ENCODE measurements around the gene SPACA7. TPM values are rescaled to one million over a fixed set of nuclear protein-coding genes. Genes with fewer than 3 reads are reported as not detected.

The SPACA7 gene
- total RNA-seq, 1 experiment from 2014 or later: not detected

DNA sequence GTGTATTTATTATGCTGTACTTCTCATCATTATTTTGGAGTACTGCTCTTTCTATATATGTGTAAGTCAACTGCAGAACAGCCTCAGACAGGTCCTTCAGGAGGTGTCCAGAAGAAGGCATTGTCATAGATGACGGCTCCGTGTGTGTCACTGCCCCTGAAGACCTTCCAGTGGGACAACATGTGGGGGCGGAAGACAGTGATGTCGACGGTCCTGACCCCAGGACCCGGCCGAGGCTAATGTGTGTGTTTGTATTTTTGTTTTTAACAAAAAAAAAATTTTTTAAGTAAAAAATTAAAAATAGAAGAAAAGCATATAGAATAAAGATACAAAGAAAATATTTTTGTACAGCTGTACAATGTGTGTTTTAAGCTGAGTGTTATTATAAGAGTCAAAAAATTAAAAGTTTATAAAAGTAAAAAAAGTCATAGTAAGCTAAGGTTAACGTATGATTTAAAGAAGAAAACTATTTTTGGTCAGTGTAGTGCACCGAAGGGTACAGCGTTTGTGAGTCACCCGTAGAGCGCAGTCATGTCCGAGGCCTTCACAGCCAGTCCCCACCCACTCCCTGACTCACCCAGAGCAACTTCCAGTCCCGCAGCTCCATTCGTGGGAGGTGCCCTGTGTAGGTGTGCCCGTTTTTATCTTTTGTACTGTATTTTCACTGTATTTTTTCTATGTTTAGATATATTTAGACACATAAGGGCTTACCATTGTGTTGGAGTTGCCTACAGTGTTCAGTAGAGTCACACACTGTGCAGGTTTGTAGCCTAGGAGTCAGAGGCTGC is 42.2 kb upstream of the SPACA7 start:
- intact Hi-C loops (cut with micrococcal nuclease): no loop called here
- Histone ChIP-seq H4K20me1 (ENCODE audit: low read length) (no peaks in the 10 kb centered on the region), H3K9me3 (ENCODE audit: low read length) (no peaks in the 10 kb centered on the region), H3K27ac (ENCODE audit: low read length) (no peak overlapping the region), H3K4me3 (ENCODE audit: low read length) (no peak overlapping the region), H2AFZ (ENCODE audit: low read length) (no peak overlapping the region), H3K9me2 (replicated peaks; ENCODE audit: low read length) (no peaks in the 10 kb centered on the region), H3K36me3 (ENCODE audit: low read depth, low read length) (no peaks in the 10 kb centered on the region), H3K27me3 (ENCODE audit: low read length) (peaks cover 30% of the 10 kb centered on the region), H3K9ac (ENCODE audit: low read length) (no peak overlapping the region), H3K79me2 (ENCODE audit: low read length) (no peaks in the 10 kb centered on the region), H3F3A (ENCODE audit: low read length, unreplicated experiment) (no peaks in the 10 kb centered on the region), H3K4me2 (ENCODE audit: low read length) (no peak overlapping the region), H3K4me1 (ENCODE audit: insufficient read depth, low read length) (no peaks in the 10 kb centered on the region)
- no TSS peak for BruUV-seq (replicated peaks)
- ATAC-seq: peak; percentile 69
- DNase-seq: peak; percentile 45
- ChIA-PET POLR2A (ENCODE audit: unreplicated experiment) (no interaction called here), CTCF (no interaction called here)
- no peak for TF ChIP-seq EZH2 (IDR thresholded peaks at IDR 0.05; ENCODE audit: low read length, unreplicated experiment)
- TF ChIP-seq, protein P1, sequence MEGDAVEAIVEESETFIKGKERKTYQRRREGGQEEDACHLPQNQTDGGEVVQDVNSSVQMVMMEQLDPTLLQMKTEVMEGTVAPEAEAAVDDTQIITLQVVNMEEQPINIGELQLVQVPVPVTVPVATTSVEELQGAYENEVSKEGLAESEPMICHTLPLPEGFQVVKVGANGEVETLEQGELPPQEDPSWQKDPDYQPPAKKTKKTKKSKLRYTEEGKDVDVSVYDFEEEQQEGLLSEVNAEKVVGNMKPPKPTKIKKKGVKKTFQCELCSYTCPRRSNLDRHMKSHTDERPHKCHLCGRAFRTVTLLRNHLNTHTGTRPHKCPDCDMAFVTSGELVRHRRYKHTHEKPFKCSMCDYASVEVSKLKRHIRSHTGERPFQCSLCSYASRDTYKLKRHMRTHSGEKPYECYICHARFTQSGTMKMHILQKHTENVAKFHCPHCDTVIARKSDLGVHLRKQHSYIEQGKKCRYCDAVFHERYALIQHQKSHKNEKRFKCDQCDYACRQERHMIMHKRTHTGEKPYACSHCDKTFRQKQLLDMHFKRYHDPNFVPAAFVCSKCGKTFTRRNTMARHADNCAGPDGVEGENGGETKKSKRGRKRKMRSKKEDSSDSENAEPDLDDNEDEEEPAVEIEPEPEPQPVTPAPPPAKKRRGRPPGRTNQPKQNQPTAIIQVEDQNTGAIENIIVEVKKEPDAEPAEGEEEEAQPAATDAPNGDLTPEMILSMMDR (conservative IDR thresholded peaks at IDR 0.05; ENCODE audit: low read depth, low read length): no peak
- no peak for TF ChIP-seq EZH2phosphoT487 (IDR thresholded peaks at IDR 0.05; ENCODE audit: borderline replicate concordance, low read length)

DNA sequence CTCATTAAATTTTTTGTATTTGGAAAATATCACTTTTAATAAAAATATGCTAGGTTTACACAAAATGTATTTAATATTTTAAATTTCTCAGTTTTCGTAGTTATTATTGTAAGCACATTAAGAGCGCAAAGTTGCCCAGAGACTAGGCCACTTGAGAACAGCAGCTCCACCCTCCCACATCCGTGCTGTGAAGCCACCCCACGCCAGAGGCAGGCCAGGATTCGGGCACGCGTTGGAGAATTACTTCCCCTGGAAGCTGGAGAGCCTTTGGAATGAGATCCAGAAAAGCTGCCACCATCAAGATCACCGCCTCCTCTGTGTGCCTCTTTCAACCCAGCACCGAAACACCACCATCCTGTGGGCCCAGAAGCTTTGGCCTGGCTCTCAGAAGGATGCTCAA is 41.0 kb upstream of the SPACA7 start:
- no peak for TF ChIP-seq EZH2phosphoT487 (IDR thresholded peaks at IDR 0.05; ENCODE audit: borderline replicate concordance, low read length)
- no peak for TF ChIP-seq EZH2 (IDR thresholded peaks at IDR 0.05; ENCODE audit: low read length, unreplicated experiment)
- TF ChIP-seq, protein P1 (conservative IDR thresholded peaks at IDR 0.05; ENCODE audit: low read depth, low read length): no peak
- H3K36me3 ChIP-seq (ENCODE audit: low read depth, low read length): no peaks in the 10 kb centered on the region
- ChIA-PET CTCF (no interaction called here), POLR2A (ENCODE audit: unreplicated experiment) (no interaction called here)
- no peaks in the 10 kb centered on the region for H3K4me1 ChIP-seq (ENCODE audit: insufficient read depth, low read length)
- no TSS peak for BruUV-seq (replicated peaks)
- H3K4me3 ChIP-seq (ENCODE audit: low read length): no peak overlapping the region
- no peaks in the 10 kb centered on the region for H3F3A ChIP-seq (ENCODE audit: low read length, unreplicated experiment)
- H2AFZ ChIP-seq (ENCODE audit: low read length): no peak overlapping the region
- no peak for ATAC-seq
- H3K9me3 ChIP-seq (ENCODE audit: low read length): no peaks in the 10 kb centered on the region
- no peak overlapping the region for H3K9ac ChIP-seq (ENCODE audit: low read length)
- H3K79me2 ChIP-seq (ENCODE audit: low read length): no peaks in the 10 kb centered on the region
- peaks cover 30% of the 10 kb centered on the region for H3K27me3 ChIP-seq (ENCODE audit: low read length)
- H3K27ac ChIP-seq (ENCODE audit: low read length): no peak overlapping the region
- no peak overlapping the region for H3K4me2 ChIP-seq (ENCODE audit: low read length)
- H3K9me2 ChIP-seq (replicated peaks; ENCODE audit: low read length): no peaks in the 10 kb centered on the region
- intact Hi-C loops (cut with micrococcal nuclease): no loop called here
- no peaks in the 10 kb centered on the region for H4K20me1 ChIP-seq (ENCODE audit: low read length)
- no peak for DNase-seq

DNA sequence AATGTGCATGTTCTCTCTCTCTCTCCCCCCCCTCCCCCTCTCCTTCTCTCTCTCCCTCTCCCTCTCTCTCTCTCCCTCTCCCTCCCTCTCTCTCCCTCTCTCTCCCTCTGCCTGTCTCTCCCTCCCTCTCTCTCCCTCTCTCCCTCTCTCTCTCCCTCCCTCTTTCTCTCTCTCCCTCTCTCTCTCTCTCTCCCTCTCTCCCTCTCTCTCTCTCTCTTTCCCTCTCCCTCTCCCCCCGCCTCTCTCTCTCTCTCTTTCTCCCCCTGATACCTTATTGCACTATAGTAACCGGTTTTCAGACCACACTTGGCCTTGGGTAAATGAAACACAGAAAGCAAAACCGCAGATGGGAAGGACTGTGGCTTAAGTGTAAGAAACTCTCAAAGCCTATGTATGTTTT is 34.7 kb upstream of the SPACA7 start:
- H3K4me3 ChIP-seq (ENCODE audit: low read length): no peak overlapping the region
- DNase-seq: no peak
- H3F3A ChIP-seq (ENCODE audit: low read length, unreplicated experiment): no peaks in the 10 kb centered on the region
- intact Hi-C loops (cut with micrococcal nuclease): no loop called here
- no peaks in the 10 kb centered on the region for H3K4me1 ChIP-seq (ENCODE audit: insufficient read depth, low read length)
- H3K9me3 ChIP-seq (ENCODE audit: low read length): no peaks in the 10 kb centered on the region
- no peak overlapping the region for H2AFZ ChIP-seq (ENCODE audit: low read length)
- no peaks in the 10 kb centered on the region for H4K20me1 ChIP-seq (ENCODE audit: low read length)
- no peaks in the 10 kb centered on the region for H3K36me3 ChIP-seq (ENCODE audit: low read depth, low read length)
- no TSS peak for BruUV-seq (replicated peaks)
- ChIA-PET POLR2A (ENCODE audit: unreplicated experiment) (no interaction called here), CTCF (no interaction called here)
- no peaks in the 10 kb centered on the region for H3K9me2 ChIP-seq (replicated peaks; ENCODE audit: low read length)
- no peak overlapping the region for H3K27ac ChIP-seq (ENCODE audit: low read length)
- H3K9ac ChIP-seq (ENCODE audit: low read length): no peak overlapping the region
- TF ChIP-seq, protein P1 (conservative IDR thresholded peaks at IDR 0.05; ENCODE audit: low read depth, low read length): no peak
- no peak for TF ChIP-seq EZH2phosphoT487 (IDR thresholded peaks at IDR 0.05; ENCODE audit: borderline replicate concordance, low read length)
- no peak for TF ChIP-seq EZH2 (IDR thresholded peaks at IDR 0.05; ENCODE audit: low read length, unreplicated experiment)
- no peaks in the 10 kb centered on the region for H3K79me2 ChIP-seq (ENCODE audit: low read length)
- ATAC-seq: no peak
- H3K27me3 ChIP-seq (ENCODE audit: low read length): peaks cover 48% of the 10 kb centered on the region
- H3K4me2 ChIP-seq (ENCODE audit: low read length): no peak overlapping the region
